Liver (tissue), 3 donors: ENCODE measurements around the gene MAMDC4.

Experiments used
- CTCF ChIP-seq: fragments of 150-350 bp; IDR thresholded peaks from 2 replicates; pipeline ENCODE4 v1.5.1; 2017; ENCODE audit warnings: improper control_type of control experiment, low read depth, low read length; ENCODE audit not compliant: missing input control
- RXRA ChIP-seq, 2 donors: IDR thresholded peaks; 2 replicates each; pipeline ENCODE4 v1.6.1; 2017 to 2018; ENCODE audit warnings: antibody characterized with exemption in 2 of 2, mild to moderate bottlenecking in 1 of 2
- SP1 ChIP-seq: IDR thresholded peaks from 2 replicates; pipeline ENCODE4 v1.6.1; 2018; ENCODE audit warnings: antibody characterized with exemption, mild to moderate bottlenecking
- ZBTB33 ChIP-seq: IDR thresholded peaks from 2 replicates; pipeline ENCODE4 v1.6.1; 2016; ENCODE audit warnings: antibody characterized with exemption
- donor health status: healthy.
- donor health status: healthy.

- TF ChIP-seq CTCF (no peak), SP1 (no peak), RXRA (IDR thresholded peaks at IDR 0.05) (no peak), ZBTB33 (no peak)
These were observed 20.4 kb upstream of the MAMDC4 start for GRCh38 chr9:136831720-136832104.
